Smooth muscle cell (in vitro differentiated cells): ENCODE results near the gene MAMDC2. TPM values are rescaled to one million over a fixed set of nuclear protein-coding genes. Genes with fewer than 3 reads are reported as not detected.
"Not testable (repeated sequence)": the region's sequence is repeated elsewhere in the genome, so short reads cannot be mapped to it uniquely, and the experiment has no call there.

ENCODE experiments used
- DNase-seq: peaks from one replicate; lab custom pipeline; 2025; ENCODE audit not compliant: unreplicated experiment; lab: John Stamatoyannopoulos, UW
- H2AFZ ChIP-seq: fragments of 200-600 bp; sonication (generic); 2 replicates; pipeline ENCODE4 v1.6.0; 2016; ENCODE audit warnings: antibody characterized with exemption, low read depth, mild to moderate bottlenecking
- H3F3A ChIP-seq: fragments of 200-600 bp; sonication (generic); 2 replicates; pipeline ENCODE4 v1.6.0; 2017; ENCODE audit warnings: antibody characterized with exemption, low read depth
- H3K27ac ChIP-seq: fragments of 200-600 bp; sonication (generic); 2 replicates; pipeline ENCODE4 v1.5.1; 2016; ENCODE audit warnings: low read depth, mild to moderate bottlenecking
- H3K27me3 ChIP-seq: fragments of 200-600 bp; sonication (generic); 2 replicates; pipeline ENCODE4 v1.6.1; 2016; ENCODE audit warnings: low read depth, mild to moderate bottlenecking
- H3K36me3 ChIP-seq: fragments of 200-600 bp; sonication (generic); 2 replicates; pipeline ENCODE4 v1.5.1; 2016; ENCODE audit warnings: low read depth
- H3K4me1 ChIP-seq: fragments of 200-600 bp; sonication (generic); 2 replicates; pipeline ENCODE4 v1.5.1; 2016; ENCODE audit warnings: low read depth
- H3K4me2 ChIP-seq: fragments of 200-600 bp; sonication (generic); 2 replicates; pipeline ENCODE4 v1.6.0; 2016; ENCODE audit warnings: mild to moderate bottlenecking
- H3K4me3 ChIP-seq: fragments of 200-600 bp; sonication (generic); 2 replicates; pipeline ENCODE4 v1.5.1; 2016; ENCODE audit warnings: mild to moderate bottlenecking
- H3K79me2 ChIP-seq: fragments of 200-600 bp; sonication (generic); 2 replicates; pipeline ENCODE4 v1.6.0; 2016; ENCODE audit warnings: low read depth, mild to moderate bottlenecking
- H3K9ac ChIP-seq: fragments of 200-600 bp; sonication (generic); 2 replicates; pipeline ENCODE4 v1.6.0; 2016; ENCODE audit warnings: low read depth
- H3K9me3 ChIP-seq: fragments of 200-600 bp; sonication (generic); replicated peaks from 2 replicates; pipeline ENCODE4 v1.5.1; 2016; ENCODE audit warnings: low read depth
- H4K20me1 ChIP-seq: fragments of 200-600 bp; sonication (generic); 2 replicates; pipeline ENCODE4 v1.6.0; 2016; ENCODE audit warnings: low read depth
- WGBS: methylation state at CpG from one replicate; pipeline ENCODE4 v1.1.7; 2016; ENCODE audit warnings: low lambda C conversion rate; 5-methylcytosine and 5-hydroxymethylcytosine counted together
- polyA plus RNA-seq: library from polyadenylated mRNA; unstranded; fragments of >200 nt; fragmentation: Nextera tagmentation; extraction: Ambion mirVana; gene quantifications from 2 replicates; pipeline ENCODE4 v1.2.1, GENCODE V29; 2016
- total RNA-seq: library from RNA; depleted of rRNA; stranded (reverse); fragments of >200 nt; gene quantifications from 2 replicates; pipeline ENCODE4 v1.2.3, GENCODE V29; 2014
- TF ChIP-seq, protein P1 (sequence below): fragments of 200-600 bp; sonication (generic); IDR thresholded peaks from 2 replicates; pipeline ENCODE4 v1.5.1; 2017; ENCODE audit warnings: borderline replicate concordance, mild to moderate bottlenecking, antibody characterized with exemption; ENCODE audit not compliant: insufficient read depth, poor library complexity, severe bottlenecking

MAMDC2 gene
- total and polyA plus RNA-seq, 2 experiments from 2014 or later = 8.2 to 13.0 TPM

DNA sequence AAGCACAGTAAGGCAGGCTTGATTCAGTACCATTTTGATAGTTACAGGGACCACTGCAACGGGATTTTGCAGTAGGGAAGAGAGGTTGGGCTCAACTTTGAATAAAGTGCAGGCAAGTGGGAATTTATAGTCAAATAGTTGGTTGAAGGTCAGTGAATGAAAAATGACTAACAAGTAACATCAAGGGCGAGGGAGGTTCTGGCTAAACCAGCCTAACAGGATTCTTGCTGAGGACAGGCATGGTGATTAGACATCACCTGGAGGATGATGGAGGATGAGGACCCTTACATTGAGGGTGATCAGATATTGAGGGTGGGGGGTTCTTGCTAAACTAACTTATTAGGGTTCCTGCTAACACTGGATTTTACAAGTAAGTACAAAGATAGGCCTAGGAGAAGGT, 149.1 kb downstream of the MAMDC2 start:
- Histone ChIP-seq H4K20me1 (no peaks in the 10 kb centered on the region), H3K27ac (no peak overlapping the region), H2AFZ (no peak overlapping the region), H3F3A (peaks cover 12% of the 10 kb centered on the region), H3K79me2 (no peaks in the 10 kb centered on the region), H3K4me2 (no peak overlapping the region), H3K36me3 (peaks cover 6% of the 10 kb centered on the region), H3K9me3 (no peaks in the 10 kb centered on the region), H3K9ac (no peak overlapping the region), H3K4me3 (no peak overlapping the region), H3K4me1 (no peaks in the 10 kb centered on the region), H3K27me3 (no peaks in the 10 kb centered on the region)
- WGBS = 86% methylated on average over 2 of the region's 2 CpGs
- TF ChIP-seq, protein P1, sequence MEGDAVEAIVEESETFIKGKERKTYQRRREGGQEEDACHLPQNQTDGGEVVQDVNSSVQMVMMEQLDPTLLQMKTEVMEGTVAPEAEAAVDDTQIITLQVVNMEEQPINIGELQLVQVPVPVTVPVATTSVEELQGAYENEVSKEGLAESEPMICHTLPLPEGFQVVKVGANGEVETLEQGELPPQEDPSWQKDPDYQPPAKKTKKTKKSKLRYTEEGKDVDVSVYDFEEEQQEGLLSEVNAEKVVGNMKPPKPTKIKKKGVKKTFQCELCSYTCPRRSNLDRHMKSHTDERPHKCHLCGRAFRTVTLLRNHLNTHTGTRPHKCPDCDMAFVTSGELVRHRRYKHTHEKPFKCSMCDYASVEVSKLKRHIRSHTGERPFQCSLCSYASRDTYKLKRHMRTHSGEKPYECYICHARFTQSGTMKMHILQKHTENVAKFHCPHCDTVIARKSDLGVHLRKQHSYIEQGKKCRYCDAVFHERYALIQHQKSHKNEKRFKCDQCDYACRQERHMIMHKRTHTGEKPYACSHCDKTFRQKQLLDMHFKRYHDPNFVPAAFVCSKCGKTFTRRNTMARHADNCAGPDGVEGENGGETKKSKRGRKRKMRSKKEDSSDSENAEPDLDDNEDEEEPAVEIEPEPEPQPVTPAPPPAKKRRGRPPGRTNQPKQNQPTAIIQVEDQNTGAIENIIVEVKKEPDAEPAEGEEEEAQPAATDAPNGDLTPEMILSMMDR = no peak
- no peak for DNase-seq

DNA sequence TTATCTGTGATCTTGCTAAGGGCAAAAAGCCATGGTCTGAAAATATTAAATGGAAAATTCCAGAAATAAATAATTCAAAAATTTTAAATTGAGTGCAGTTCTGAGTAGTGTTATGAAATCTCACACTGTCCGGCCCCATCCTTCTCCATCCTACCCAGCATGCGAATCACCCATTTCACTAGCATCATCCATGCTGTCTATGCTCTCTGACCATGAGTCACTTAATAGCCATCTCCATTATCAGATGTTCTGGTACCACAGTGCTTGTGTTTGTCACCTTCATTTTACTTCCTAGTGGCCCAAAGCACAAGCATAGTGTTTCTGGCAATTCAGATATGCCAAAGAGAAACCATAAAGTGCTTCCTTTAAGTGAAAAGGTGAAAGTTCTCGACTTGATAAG, 151.8 kb downstream of the MAMDC2 start:
- Histone ChIP-seq H3K36me3 (peaks cover 6% of the 10 kb centered on the region), H3K4me1 (no peaks in the 10 kb centered on the region), H3F3A (peaks cover 12% of the 10 kb centered on the region), H3K4me3 (no peak overlapping the region), H3K9me3 (no peaks in the 10 kb centered on the region), H3K27ac (no peak overlapping the region), H3K27me3 (no peaks in the 10 kb centered on the region), H3K4me2 (no peak overlapping the region), H3K79me2 (no peaks in the 10 kb centered on the region), H3K9ac (no peak overlapping the region), H4K20me1 (no peaks in the 10 kb centered on the region), H2AFZ (no peak overlapping the region)
- 87% methylated on average over 3 of the region's 3 CpGs for WGBS
- TF ChIP-seq, protein P1 = no peak
- no peak for DNase-seq

DNA sequence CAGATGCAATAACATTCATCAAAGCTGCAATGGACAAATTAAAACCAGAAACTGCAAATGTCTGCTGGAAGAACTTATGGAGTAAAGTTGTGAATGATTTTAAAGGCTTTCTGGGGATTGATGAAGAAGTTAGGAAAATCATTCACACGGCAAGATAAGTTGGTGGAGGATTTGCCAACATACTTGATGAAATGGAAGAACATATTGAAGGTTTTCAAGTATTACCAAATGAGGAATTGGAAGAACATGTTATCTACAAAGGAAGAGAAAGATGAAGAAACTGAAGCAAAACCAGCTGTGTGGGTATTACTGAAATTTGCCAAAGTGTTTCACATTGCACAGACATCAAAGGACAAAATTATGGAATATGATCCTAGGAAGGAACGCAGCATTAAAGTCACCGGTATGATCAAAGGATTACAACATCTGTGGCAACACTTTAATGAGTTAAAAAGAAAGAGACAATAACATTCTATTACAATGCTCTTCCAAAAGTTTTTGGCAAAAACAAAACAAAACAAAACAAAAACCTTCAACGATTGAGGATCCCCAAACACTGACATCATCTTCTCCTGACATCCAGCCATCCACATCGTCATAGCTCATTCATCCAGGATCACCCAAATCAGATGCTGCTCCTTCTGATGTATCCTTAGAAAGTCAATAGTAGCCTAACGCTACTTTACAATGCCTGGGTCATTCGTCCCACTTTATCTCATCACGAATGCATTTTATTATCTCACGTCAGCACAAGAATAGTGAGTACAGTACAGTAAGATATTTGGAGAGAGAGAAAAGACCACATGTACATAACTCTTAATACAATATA, 153.8 kb downstream of the MAMDC2 start:
- no peaks in the 10 kb centered on the region for H3K4me1 ChIP-seq
- H3K27me3 ChIP-seq = no peaks in the 10 kb centered on the region
- H2AFZ ChIP-seq = no peak overlapping the region
- peaks cover 6% of the 10 kb centered on the region for H3K36me3 ChIP-seq
- H3K4me2 ChIP-seq = no peak overlapping the region
- no peaks in the 10 kb centered on the region for H3K9me3 ChIP-seq
- no peak overlapping the region for H3K4me3 ChIP-seq
- no peak for DNase-seq
- 84% methylated on average over 9 of the region's 9 CpGs for WGBS
- H3K79me2 ChIP-seq = no peaks in the 10 kb centered on the region
- H3F3A ChIP-seq = peaks cover 8% of the 10 kb centered on the region
- H3K9ac ChIP-seq = no peak overlapping the region
- TF ChIP-seq, protein P1 = no peak
- no peaks in the 10 kb centered on the region for H4K20me1 ChIP-seq
- no peak overlapping the region for H3K27ac ChIP-seq

DNA sequence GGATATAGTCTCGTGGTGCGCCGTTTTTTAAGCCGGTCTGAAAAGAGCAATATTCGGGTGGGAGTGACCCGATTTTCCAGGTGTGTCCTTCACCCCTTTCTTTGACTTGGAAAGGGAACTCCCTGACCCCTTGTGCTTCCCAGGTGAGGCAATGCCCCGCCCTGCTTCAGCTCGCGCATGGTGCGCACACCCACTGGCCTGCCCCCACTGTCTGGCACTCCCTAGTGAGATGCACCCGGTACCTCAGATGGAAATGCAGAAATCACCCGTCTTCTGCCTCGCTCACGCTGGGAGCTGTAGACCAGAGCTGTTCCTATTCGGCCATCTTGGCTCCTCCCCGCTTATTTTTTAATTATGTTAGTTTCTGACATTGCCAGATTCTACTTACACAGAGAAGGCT, 161.1 kb downstream of the MAMDC2 start:
- not testable (repeated sequence) for H3K9me3 ChIP-seq, H3K4me3 ChIP-seq, H3K4me1 ChIP-seq, H3F3A ChIP-seq, H3K79me2 ChIP-seq, H2AFZ ChIP-seq, H4K20me1 ChIP-seq, DNase-seq, H3K4me2 ChIP-seq, H3K27me3 ChIP-seq, H3K9ac ChIP-seq, H3K36me3 ChIP-seq
- 83% methylated on average over 15 of the region's 16 CpGs for WGBS
- H3K27ac ChIP-seq = peak overlapping the region; percentile 54
